Skeletal muscle satellite cell (primary cell): Measurements from ENCODE around the gene ZNF226.
A peak's percentile ranks its signal among the peaks of the same experiment; 100 is the strongest.
"Not testable (repeated sequence)": the region's sequence is repeated elsewhere in the genome, so short reads cannot be mapped to it uniquely, and the experiment has no call there.

Experiments used
- H3K27me3 ChIP-seq: 2 replicates; pipeline ENCODE4 v1.7.0; 2013; ENCODE audit warnings: low read length; ENCODE audit not compliant: control insufficient read depth, insufficient read depth
- H3K36me3 ChIP-seq: 2 replicates; pipeline ENCODE4 v1.7.0; 2013; ENCODE audit warnings: mild to moderate bottlenecking, control low read depth, low read length; ENCODE audit not compliant: insufficient read depth
- H3K4me1 ChIP-seq: 2 replicates; pipeline ENCODE4 v1.7.0; 2013; ENCODE audit warnings: low read length; ENCODE audit not compliant: control insufficient read depth, insufficient read depth
- H3K4me2 ChIP-seq: 2 replicates; pipeline ENCODE4 v1.7.0; 2013; ENCODE audit warnings: mild to moderate bottlenecking, low read length
- H3K4me3 ChIP-seq: 2 replicates; pipeline ENCODE4 v1.7.0; 2013; ENCODE audit warnings: low read length
- H3K9ac ChIP-seq: 2 replicates; pipeline ENCODE4 v1.7.0; 2013; ENCODE audit warnings: mild to moderate bottlenecking, low read depth, low read length, moderate library complexity
- H3K9me3 ChIP-seq: replicated peaks from 2 replicates; pipeline ENCODE4 v1.7.0; 2013; ENCODE audit warnings: mild to moderate bottlenecking, control low read depth, low read length

ZNF226 gene

DNA sequence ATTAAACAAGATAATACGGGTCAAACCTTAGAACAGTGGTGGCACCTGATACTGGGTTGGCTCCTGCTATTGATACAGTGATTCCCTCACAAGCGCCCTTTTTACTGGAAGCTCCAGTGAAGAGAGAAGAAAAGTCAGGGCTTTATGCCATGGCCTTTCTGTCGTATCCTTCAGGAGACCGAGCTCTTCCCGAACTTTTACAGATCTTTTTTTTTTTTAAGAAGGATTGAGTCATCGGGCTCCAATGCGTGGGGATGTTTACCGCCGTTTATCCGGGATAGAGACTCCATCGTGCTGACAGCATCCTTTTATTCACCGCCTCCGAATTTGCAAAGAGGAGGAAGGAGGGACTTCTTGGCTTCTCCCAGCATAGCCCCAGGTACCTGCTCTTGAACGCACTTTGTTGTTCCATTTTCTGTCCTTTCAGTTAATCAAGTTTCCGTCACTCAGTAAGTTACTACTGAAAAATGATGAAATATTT is 48.0 kb downstream of the ZNF226 start:
- H3K27me3 ChIP-seq, result no peaks in the 10 kb centered on the region
- H3K4me1 ChIP-seq, result no peaks in the 10 kb centered on the region
- H3K4me3 ChIP-seq, result peak overlapping the region; percentile 90
- peak overlapping the region; percentile 81 for H3K4me2 ChIP-seq
- no peaks in the 10 kb centered on the region for H3K9me3 ChIP-seq
- peaks cover 23% of the 10 kb centered on the region for H3K36me3 ChIP-seq
- peak overlapping the region; percentile 87 for H3K9ac ChIP-seq

GRCh38 chr19:44219926-44220325 is 55.0 kb downstream of the ZNF226 start:
- not testable (repeated sequence) for H3K4me1 ChIP-seq, H3K9me3 ChIP-seq

DNA sequence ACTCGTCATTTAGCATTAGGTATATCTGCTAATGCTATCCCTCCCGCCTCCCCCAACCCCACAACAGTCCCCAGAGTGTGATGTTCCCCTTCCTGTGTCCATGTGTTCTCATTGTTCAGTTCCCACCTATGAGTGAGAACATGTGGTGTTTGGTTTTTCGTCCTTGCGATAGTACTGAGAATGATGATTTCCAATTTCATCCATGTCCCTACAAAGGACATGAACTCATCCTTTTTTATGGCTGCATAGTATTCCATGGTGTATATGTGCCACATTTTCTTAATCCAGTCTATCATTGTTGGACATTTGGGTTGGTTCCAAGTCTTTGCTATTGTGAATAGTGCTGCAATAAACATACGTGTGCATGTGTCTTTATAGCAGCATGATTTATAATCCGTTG is 55.9 kb downstream of the ZNF226 start:
- not testable (repeated sequence) for H3K9me3 ChIP-seq, H3K4me1 ChIP-seq, H3K4me3 ChIP-seq, H3K4me2 ChIP-seq, H3K27me3 ChIP-seq, H3K9ac ChIP-seq
- peaks cover 27% of the 10 kb centered on the region for H3K36me3 ChIP-seq

More at GRCh38 chr19:44219926-44220325, 55.0 kb downstream of the ZNF226 start:
- H3K27me3 ChIP-seq, H3K4me3 ChIP-seq, H3K9ac ChIP-seq, H3K4me2 ChIP-seq: not testable (repeated sequence)
- peaks cover 28% of the 10 kb centered on the region for H3K36me3 ChIP-seq

DNA sequence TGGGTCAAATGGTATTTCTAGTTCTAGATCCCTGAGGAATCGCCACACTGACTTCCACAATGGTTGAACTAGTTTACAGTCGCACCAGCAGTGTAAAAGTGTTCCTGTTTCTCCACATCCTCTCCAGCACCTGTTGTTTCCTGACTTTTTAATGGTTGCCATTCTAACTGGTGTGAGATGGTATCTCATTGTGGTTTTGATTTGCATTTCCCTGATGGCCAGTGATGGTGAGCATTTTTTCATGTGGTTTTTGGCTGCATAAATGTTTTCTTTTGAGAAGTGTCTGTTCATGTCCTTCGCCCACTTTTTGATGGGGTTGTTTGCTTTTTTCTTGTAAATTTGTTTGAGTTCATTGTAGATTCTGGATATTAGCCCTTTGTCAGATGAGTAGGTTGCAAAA is 56.4 kb downstream of the ZNF226 start:
- H3K4me1 ChIP-seq, H3K9ac ChIP-seq, H3K9me3 ChIP-seq, H3K4me2 ChIP-seq, H3K27me3 ChIP-seq, H3K4me3 ChIP-seq: not testable (repeated sequence)
- H3K36me3 ChIP-seq, result peaks cover 23% of the 10 kb centered on the region
